HAP-1 (cell line): ENCODE results near the gene RAB8B.

Experiments
- DNase-seq, 2 experiments: peaks; one replicate each; pipeline ENCODE4 v3.0.0-alpha.2; 2016 to 2020; ENCODE audit warnings: low spot score in 2 of 2
- H3K27me3 ChIP-seq: fragments of 250-450 bp; sonication (Bioruptor Pico); 2 replicates; pipeline ENCODE4 v1.5.1; 2020; ENCODE audit warnings: low read depth, mild to moderate bottlenecking, moderate library complexity
- H3K36me3 ChIP-seq: fragments of 250-450 bp; sonication (Bioruptor Pico); replicated peaks from 2 replicates; pipeline ENCODE4 v1.5.1; 2020; ENCODE audit warnings: mild to moderate bottlenecking
- H3K4me1 ChIP-seq: fragments of 250-450 bp; sonication (Bioruptor Pico); 2 replicates; pipeline ENCODE4 v1.5.1; 2020; ENCODE audit warnings: mild to moderate bottlenecking
- H3K4me3 ChIP-seq: fragments of 250-450 bp; sonication (Bioruptor Pico); 2 replicates; pipeline ENCODE4 v1.5.1; 2020; ENCODE audit warnings: mild to moderate bottlenecking, moderate library complexity
- H3K9me3 ChIP-seq: fragments of 250-450 bp; sonication (Bioruptor Pico); 2 replicates; pipeline ENCODE4 v1.5.1; 2020; ENCODE audit warnings: mild to moderate bottlenecking, moderate library complexity
- in situ Hi-C: fragments of 300-500 bp; cut with MboI; formaldehyde crosslinking; loops from 3 replicates; pipeline ENCODE4 v1.14.3; 2020; ENCODE audit warnings: low sequenced_read_pairs, inconsistent platforms, mixed read lengths

The RAB8B gene

DNA sequence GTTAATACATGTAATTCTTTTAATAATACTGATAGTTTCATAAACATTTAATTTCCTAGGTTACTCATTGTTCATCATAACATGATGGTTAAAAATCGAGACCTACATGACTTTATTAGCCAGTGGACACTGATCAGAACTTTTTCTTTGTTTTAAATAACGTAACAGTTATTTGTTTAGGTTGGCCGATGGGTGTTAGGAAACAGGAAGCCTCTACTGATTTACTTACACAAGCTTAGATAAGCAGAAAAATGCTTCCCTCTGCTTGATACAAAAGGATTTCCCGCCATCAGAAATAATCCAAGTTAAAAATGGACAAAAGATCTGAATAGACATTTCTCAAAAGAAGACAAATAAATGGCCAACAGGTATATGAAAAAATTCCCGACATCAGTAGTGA is 71.4 kb downstream of the RAB8B start:
- in situ Hi-C loops, result no loop called here
- Histone ChIP-seq H3K4me1 (peaks cover 14% of the 10 kb centered on the region), H3K27me3 (no peaks in the 10 kb centered on the region), H3K9me3 (no peaks in the 10 kb centered on the region), H3K4me3 (no peak overlapping the region), H3K36me3 (peaks cover 15% of the 10 kb centered on the region)
- DNase-seq, result no peak

DNA sequence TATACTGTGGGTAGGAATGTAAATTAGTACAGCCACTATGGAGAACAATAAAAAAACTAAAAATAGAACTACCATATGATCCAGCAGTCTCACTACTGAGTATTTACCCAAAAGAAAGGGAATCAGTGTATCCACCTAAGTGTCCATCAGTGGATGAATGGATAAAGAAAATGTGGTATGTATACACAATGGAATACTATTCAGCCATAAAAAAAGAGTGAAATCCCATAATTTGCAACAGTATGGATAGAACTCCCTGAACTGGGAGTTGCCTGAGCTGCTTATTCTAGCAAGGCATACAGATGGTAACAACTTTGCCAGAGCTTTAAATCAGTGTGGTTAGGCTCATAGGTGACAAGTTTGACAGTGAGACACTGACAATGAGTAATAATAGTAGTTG is 71.9 kb downstream of the RAB8B start:
- Histone ChIP-seq H3K36me3 (peaks cover 15% of the 10 kb centered on the region), H3K4me1 (peaks cover 10% of the 10 kb centered on the region), H3K4me3 (no peak overlapping the region), H3K9me3 (no peaks in the 10 kb centered on the region), H3K27me3 (no peaks in the 10 kb centered on the region)
- no peak for DNase-seq
- in situ Hi-C loops, result no loop called here

GRCh38 chr15:63263519-63263918 is 74.1 kb downstream of the RAB8B start:
- peaks cover 15% of the 10 kb centered on the region for H3K36me3 ChIP-seq
- no peaks in the 10 kb centered on the region for H3K9me3 ChIP-seq
- DNase-seq, result no peak
- in situ Hi-C loops, result no loop called here
- no peaks in the 10 kb centered on the region for H3K27me3 ChIP-seq
- H3K4me3 ChIP-seq, result no peak overlapping the region
- no peaks in the 10 kb centered on the region for H3K4me1 ChIP-seq

- Histone ChIP-seq H3K27me3 (no peaks in the 10 kb centered on the region), H3K36me3 (peaks cover 15% of the 10 kb centered on the region), H3K4me1 (no peaks in the 10 kb centered on the region), H3K4me3 (no peak overlapping the region), H3K9me3 (no peaks in the 10 kb centered on the region)
- in situ Hi-C loops, result no loop called here
- no peak for DNase-seq
Observed at GRCh38 chr15:63264688-63265293, 75.4 kb downstream of the RAB8B start.

DNA sequence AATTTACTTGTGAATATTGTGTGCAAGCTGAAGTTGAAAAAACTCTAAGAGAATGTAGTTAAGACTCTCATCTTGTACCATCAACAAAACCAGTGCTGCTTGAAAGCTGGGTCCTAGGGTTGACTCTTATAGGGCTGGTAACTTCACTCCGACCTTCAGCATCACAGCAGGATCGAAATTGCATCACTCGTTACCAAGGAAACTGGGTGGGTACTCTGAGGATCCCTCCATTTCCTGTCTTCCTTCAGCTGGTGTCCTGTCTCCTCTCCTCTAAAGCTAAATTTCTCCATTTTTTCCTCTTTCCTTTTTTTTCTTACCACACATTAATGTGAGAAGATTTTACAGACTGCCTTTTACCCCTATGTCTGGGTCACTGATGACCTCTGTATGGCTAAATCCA is 85.0 kb downstream of the RAB8B start:
- no peaks in the 10 kb centered on the region for H3K27me3 ChIP-seq
- H3K4me3 ChIP-seq, result no peak overlapping the region
- H3K36me3 ChIP-seq, result no peaks in the 10 kb centered on the region
- DNase-seq, result no peak
- in situ Hi-C loops, result no loop called here
- peaks cover 11% of the 10 kb centered on the region for H3K4me1 ChIP-seq
- peaks cover 5% of the 10 kb centered on the region for H3K9me3 ChIP-seq

GRCh38 chr15:63276342-63277037 is 87.1 kb downstream of the RAB8B start:
- no peaks in the 10 kb centered on the region for H3K36me3 ChIP-seq
- peaks cover 5% of the 10 kb centered on the region for H3K9me3 ChIP-seq
- H3K4me3 ChIP-seq, result peak overlapping the region; percentile 48
- DNase-seq, result no peak
- no peaks in the 10 kb centered on the region for H3K27me3 ChIP-seq
- peaks cover 11% of the 10 kb centered on the region for H3K4me1 ChIP-seq
- in situ Hi-C loops, result loop anchor here (25.0 kb wide), 1 partner anchor 786 kb away; no protein-coding TSS in a partner anchor

DNA sequence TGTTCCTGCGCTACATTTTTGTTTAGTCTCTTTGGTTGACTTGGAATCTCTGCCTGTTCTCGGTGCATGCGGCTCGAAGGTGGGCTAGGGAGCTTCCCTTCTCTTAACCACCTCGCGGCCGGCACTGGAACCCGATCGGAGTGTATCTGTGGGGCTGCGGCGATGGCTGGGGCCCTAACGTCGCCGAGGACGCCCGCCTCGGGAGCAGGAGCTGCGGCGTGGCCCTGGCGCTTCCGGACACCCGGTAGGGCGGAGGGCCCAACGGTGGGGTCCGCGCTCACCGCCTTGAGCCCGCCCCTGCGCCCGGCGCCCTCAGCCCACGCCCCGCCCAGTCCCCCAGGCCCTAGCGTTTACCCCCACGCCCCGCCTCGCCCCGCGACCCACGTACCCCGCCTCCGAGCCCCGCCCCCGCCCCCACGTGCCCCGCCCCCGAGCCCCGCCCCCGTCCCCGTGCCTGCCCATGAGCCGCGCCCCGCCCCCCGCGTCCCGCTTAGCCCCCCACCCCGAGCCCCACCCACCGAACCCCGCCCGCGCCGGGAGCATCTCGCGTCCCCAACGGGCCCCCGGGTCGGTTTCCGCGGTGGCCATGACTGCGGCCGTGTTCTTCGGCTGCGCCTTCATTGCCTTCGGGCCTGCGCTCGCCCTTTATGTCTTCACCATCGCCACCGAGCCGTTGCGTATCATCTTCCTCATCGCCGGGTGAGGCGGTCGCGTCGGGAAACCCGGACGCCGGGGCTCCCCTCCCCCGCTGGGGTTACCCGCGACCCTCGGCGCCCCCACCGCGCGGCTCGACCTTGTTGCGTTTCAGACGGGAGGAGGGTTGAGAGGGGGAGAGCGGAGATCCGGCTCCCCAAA is 87.9 kb downstream of the RAB8B start, which contains the start of gene APH1B:
TSS of gene APH1B (plus strand) at position 568 of the 855 bp plus-strand sequence. CDS start at position 587, 19 bp downstream.
- Histone ChIP-seq H3K9me3 (peaks cover 5% of the 10 kb centered on the region), H3K36me3 (no peaks in the 10 kb centered on the region), H3K27me3 (no peaks in the 10 kb centered on the region), H3K4me3 (peak within 1 kb of the TSS; percentile 58), H3K4me1 (peaks cover 11% of the 10 kb centered on the region)
- DNase-seq, result peak; percentile 90 to 98
- in situ Hi-C loops, result loop anchor here (25.0 kb wide), 1 partner anchor 785 kb away; no protein-coding TSS in a partner anchor

DNA sequence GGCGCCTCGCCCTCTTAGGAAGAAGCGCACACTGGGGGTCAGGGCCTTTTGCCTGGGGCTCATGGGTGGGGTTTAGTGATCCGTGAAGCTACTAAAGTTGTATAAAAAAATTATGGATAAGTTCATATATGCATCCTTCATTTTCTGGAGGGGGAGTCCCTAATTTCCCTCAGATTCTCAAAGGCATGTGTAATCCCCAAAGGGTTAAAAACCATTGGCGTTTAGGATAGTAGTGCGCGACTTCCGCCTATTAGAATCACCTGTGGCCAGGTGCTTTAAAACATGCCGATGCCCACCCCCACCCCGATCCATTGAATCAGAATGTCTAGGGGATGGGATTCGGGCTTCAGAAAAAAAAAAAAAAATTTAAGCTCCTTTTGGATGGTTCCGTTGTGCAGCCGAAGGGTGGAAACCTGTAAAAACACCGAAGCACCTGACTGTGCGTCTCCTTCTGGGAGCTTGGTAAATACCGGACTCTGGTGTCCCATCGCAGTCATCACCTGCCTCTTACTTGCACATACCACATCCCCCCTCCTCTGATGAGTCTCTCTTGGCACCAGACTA is 88.6 kb downstream of the RAB8B start:
- in situ Hi-C loops, result loop anchor here (25.0 kb wide), 1 partner anchor 784 kb away; no protein-coding TSS in a partner anchor
- Histone ChIP-seq H3K4me1 (peaks cover 11% of the 10 kb centered on the region), H3K9me3 (no peaks in the 10 kb centered on the region; the same call in none of the 2 replicates), H3K4me3 (peak overlapping the region; percentile 58), H3K36me3 (no peaks in the 10 kb centered on the region), H3K27me3 (no peaks in the 10 kb centered on the region)
- DNase-seq, result no peak

DNA sequence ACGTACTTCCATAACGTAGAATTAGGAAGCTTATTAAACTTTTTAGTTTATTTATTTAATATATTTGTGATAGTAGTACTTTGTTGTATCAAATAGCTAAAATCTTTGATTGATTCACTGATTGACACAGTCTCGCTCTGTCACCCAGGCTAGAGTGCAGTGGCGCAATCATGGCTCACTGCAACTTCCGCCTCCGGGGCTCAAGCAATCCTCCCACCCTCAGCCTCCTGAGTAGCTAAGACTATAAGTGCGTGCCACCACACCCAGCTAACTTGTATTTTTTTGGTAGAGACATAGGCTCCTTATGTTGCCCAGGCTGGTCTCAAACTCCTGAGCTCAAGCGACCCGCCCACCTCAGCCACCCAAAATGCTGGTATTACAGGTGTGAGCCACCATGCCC is 93.7 kb downstream of the RAB8B start:
- DNase-seq, result no peak
- in situ Hi-C loops, result loop anchor here (25.0 kb wide), 1 partner anchor 779 kb away; no protein-coding TSS in a partner anchor
- Histone ChIP-seq H3K9me3 (no peaks in the 10 kb centered on the region), H3K36me3 (0 out of 2 replicates have a peak, but pooled peaks cover 3% of the 10 kb centered on the region), H3K4me1 (no peaks in the 10 kb centered on the region), H3K27me3 (no peaks in the 10 kb centered on the region), H3K4me3 (no peak overlapping the region)

DNA sequence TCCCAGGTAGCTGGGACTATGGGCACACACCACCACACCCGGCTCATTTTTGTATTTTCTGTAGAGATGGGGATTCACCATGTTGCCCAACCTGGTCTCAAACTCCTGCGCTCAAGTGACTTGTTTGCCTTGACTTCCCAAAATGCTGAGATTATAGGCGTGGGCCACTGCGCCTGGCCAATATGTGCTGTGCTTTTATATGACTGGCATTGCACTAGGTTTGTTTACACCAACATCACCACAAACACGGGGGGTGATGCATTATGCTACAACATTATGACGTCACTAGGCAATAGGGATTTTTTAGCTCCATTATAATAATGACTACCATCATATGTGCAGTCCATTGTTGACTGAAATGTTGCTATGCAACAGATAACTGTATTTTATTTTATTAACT is 94.9 kb downstream of the RAB8B start:
- no peak overlapping the region for H3K4me3 ChIP-seq
- DNase-seq, result no peak
- no peaks in the 10 kb centered on the region for H3K27me3 ChIP-seq
- H3K36me3 ChIP-seq, result 0 out of 2 replicates have a peak, but pooled peaks cover 3% of the 10 kb centered on the region
- in situ Hi-C loops, result loop anchor here (25.0 kb wide), 1 partner anchor 778 kb away; no protein-coding TSS in a partner anchor
- H3K4me1 ChIP-seq, result no peaks in the 10 kb centered on the region
- H3K9me3 ChIP-seq, result no peaks in the 10 kb centered on the region

- Histone ChIP-seq H3K36me3 (0 out of 2 replicates have a peak, but pooled peaks cover 3% of the 10 kb centered on the region), H3K27me3 (no peaks in the 10 kb centered on the region), H3K4me1 (no peaks in the 10 kb centered on the region), H3K9me3 (no peaks in the 10 kb centered on the region), H3K4me3 (no peak overlapping the region)
- no peak for DNase-seq
- in situ Hi-C loops, result loop anchor here (25.0 kb wide), 1 partner anchor 775 kb away; no protein-coding TSS in a partner anchor
Observed at GRCh38 chr15:63287109-63287508, 97.7 kb downstream of the RAB8B start.

GRCh38 chr15:63288342-63288741 is 98.9 kb downstream of the RAB8B start:
- Histone ChIP-seq H3K36me3 (0 out of 2 replicates have a peak, but pooled peaks cover 3% of the 10 kb centered on the region), H3K27me3 (no peaks in the 10 kb centered on the region), H3K4me3 (no peak overlapping the region), H3K4me1 (no peaks in the 10 kb centered on the region), H3K9me3 (no peaks in the 10 kb centered on the region)
- in situ Hi-C loops, result loop anchor here (25.0 kb wide), 1 partner anchor 774 kb away; no protein-coding TSS in a partner anchor
- no peak for DNase-seq

DNA sequence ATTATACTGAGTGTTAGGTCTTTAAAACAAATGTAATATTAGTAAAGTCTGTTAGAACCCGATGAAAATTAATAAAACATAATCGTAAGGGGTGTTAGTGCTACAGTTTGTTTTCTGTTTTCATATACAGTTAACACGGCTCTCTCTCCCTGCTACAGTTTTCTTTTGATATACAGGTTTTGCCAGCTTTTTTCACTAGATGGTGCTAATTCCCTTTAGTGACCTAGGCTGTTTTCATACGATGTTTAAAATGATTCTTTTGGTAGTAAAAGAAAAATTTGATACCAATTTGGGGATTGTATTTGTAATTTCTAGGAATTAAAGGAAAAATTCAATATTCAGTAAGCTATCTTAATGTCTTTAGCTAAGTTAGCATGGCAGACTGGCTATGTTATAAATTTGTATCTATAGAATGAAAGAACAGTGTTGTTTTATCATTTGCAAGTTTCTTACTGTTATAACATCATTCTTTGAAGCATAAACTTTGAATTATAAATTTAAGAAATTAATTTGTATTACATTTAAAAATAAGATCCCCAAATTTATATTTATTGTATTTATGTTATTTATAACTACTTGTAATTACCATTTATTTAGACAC is 99.5 kb downstream of the RAB8B start:
- no peaks in the 10 kb centered on the region for H3K27me3 ChIP-seq
- no peaks in the 10 kb centered on the region for H3K4me1 ChIP-seq
- no peak overlapping the region for H3K4me3 ChIP-seq
- in situ Hi-C loops, result loop anchor here (25.0 kb wide), 1 partner anchor 773 kb away; no protein-coding TSS in a partner anchor
- DNase-seq, result peak in 1 of 2 experiments; percentile 87
- H3K36me3 ChIP-seq, result no peaks in the 10 kb centered on the region
- no peaks in the 10 kb centered on the region for H3K9me3 ChIP-seq
